Posterior vena cava (tissue), 2 donors: ENCODE results near the gene PADI3. TPM values are rescaled to one million over a fixed set of nuclear protein-coding genes. Genes with fewer than 3 reads are reported as not detected.
"Not testable (repeated sequence)": the region's sequence is repeated elsewhere in the genome, so short reads cannot be mapped to it uniquely, and the experiment has no call there.

ENCODE experiments used
- DNase-seq: peaks from one replicate; pipeline ENCODE4 v3.0.0-alpha.2; 2020; ENCODE audit warnings: low spot score
- intact Hi-C, 2 donors: fragments of 100-400 bp; cut with DNase I; formaldehyde crosslinking; loops; one replicate each; pipeline versions ENCODE4 v1.14.1 to v1.14.2; 2022 to 2023
- microRNA-seq, 2 donors: library from miRNA; unstranded; fragments of <30 nt; microRNA quantifications; one replicate each; pipeline ENCODE4 v1.2.0, GENCODE V29; 2020 to 2021; ENCODE audit warnings: borderline microRNAs expressed in 2 of 2
- total RNA-seq, 2 donors: library from RNA; stranded (reverse); fragmentation: NEBNext Ultra II Directional; extraction: Animal tissue kit (Norgen Biotek cat#: 25700); gene quantifications; one replicate each; pipeline ENCODE4 v1.2.1, GENCODE V29; 2021
- donor health status: DM: yes; HTN: yes; CAD: no.
- donor health status: DM: yes; HTN: yes; CAD: no.

PADI3 gene
- total RNA-seq, 2 donors from 2014 or later, result not detected

DNA sequence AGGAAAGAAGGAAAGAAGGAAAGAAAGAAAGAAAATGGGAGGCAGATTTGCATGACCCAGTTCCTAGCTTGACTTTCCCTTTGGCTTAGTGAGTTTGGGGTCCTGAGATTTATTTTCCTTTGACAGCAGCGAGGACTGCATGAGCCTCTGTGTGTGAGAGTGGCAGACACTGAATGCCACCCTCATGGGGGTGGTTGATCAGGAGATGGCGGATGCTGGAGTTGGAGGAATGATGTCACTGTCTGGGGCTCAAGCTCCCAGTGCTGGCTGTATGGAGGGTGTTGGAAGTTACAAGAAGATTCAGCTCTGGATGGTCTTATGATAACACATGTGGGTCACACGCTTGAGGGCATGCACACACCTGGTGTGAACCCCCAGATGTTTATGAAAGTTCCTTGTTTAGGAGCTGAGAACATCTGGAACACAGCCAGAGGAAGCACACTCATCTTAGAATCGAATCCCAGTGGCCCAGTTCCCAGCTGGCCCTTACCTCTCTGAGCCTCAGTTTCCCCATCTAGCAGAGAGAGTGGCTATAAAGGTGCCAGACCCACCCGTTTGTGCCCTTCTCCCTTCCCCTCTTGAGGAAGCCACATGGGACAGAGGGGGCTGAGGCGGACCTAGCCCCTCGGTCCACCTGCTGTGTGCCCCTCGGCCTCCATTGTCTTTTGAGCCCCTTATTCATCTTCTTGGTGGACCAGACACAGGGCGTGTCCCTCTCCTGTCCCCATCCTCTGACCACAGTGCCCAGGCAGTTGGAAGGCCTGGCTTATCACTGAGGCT is 64.8 kb downstream of the PADI3 start:
- DNase-seq, result no peak
- intact Hi-C loops, result no loop called here

DNA sequence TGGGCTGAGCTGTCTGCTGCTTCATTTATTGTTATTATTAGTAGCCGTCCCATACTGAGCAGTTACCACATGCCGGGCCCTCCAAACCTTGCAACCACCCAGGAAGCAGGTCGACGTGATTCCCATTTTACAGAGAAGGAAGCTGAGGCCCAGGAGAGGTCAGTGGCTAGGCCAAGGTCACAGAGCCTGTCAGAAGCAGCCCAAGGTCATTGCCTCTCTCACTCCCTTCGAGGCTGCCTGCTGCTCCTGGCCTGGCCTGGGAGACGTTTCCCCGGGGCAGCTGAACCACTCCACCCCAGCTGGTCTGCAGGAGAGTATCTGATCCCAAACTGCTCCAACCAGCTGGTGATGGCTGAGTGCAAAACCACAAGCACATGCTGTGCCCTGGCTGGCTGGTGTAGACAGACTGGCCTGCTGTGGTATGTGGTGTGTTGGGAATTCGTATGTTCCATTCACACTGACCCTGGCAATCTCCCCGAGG is 65.6 kb downstream of the PADI3 start:
- intact Hi-C loops, result no loop called here

DNA sequence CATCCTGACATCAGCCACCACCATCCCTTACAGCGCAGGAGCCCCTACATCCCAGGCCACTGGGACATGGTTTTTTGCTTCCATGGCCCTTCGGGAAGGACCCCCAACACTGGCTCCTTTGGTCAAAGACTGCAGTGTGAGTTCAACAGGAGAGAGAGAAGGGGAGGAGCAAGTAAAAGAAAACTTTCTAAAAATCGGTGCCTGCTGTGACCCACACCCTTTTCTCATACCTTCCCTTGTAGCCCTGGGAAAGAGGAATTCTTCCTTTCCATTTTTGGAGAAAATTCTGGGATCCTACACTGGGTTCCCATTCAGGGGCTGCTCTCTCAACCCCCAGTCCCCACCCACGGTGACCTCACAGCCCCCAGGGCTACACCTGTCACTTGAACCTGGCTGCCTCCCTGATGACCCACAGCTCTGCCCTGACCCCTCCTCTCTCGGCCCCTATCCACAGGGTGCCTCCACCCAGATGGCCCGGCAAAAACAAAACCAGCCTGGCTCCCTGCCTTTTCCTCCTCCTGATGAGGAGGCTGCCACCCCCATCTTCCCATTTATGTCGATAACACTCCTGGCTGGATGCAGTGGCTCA is 66.7 kb downstream of the PADI3 start:
- intact Hi-C loops, result no loop called here
- DNase-seq, result peak; percentile 38

More for the DNA sequence above, 65.6 kb downstream of the PADI3 start:
- no peak for DNase-seq

DNA sequence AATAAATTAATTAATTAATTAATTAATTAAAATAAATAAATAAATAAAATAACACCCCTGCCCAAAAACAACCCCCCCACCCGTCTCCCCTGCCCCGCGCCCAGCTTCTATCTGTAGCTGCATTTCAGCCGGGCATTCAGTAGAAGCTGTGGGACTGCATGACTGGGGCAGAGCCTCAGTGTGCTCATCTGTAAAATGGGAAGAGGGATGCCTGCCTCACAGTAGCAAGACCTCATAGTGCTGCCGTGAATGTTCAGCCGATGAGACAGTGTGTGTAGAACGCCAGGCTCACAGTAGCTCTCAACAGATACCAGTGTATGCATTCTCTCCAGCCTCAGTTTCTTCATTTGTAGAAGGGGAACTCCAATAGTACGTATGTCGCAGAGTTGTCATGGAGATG is 67.8 kb downstream of the PADI3 start:
- intact Hi-C loops, result no loop called here
- DNase-seq, result peak; percentile 19

DNA sequence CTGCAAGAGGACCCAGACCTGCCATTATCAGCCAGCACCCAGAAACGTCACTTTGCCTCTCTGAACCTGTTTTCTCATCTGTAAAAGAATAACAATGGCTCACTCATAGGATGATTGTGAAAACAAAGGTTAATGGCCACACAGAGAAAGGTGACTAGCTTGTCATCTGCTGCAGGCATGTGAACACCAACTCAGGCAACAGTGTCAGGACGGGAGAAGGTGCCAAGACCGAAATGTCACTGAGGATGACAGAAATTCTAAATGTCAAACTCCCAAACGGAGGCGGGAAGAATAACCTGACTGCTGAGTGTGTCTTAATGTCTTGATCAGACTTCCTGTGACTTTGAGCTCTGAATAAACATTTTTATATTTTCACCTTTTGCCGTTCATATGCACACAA is 69.4 kb downstream of the PADI3 start:
- no peak for DNase-seq
- intact Hi-C loops, result no loop called here

DNA sequence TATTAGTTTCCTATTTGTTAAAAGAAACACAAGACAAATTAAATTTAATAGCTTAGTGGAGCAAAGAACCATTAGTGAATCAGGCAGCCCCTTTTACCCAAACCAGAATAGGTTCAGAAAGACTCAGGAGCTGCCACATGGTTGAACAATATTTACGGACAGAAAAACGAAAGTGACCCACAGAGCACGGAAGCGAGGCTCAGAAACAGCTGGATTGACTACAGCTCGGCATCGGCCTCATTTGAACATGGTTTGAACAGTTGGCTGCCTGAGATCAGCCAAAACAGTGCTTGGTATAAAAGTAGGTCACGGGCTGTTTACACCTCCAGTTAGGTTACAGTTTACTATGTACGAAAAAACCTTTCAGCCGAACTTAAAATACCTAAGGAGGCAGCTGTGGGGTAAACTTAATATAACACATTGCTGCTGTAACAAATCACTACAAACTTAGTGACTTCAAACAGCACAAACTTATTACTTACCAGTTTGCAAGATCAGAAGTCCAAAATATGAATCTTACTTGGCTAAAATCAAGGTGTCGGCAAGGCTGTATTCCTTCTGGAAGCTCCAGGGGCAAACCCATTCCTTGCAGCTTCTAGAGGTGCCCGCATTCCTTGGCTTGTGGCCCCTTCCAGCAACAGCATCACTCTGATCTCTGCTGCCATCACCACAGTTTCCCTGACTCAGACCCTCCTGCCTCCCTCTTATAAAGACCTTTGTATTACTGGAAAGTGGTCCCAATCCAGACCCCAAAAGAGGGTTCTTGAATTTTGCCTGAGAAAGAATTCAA is 70.9 kb downstream of the PADI3 start:
- intact Hi-C loops, result no loop called here
- DNase-seq, result peak; percentile 17

DNA sequence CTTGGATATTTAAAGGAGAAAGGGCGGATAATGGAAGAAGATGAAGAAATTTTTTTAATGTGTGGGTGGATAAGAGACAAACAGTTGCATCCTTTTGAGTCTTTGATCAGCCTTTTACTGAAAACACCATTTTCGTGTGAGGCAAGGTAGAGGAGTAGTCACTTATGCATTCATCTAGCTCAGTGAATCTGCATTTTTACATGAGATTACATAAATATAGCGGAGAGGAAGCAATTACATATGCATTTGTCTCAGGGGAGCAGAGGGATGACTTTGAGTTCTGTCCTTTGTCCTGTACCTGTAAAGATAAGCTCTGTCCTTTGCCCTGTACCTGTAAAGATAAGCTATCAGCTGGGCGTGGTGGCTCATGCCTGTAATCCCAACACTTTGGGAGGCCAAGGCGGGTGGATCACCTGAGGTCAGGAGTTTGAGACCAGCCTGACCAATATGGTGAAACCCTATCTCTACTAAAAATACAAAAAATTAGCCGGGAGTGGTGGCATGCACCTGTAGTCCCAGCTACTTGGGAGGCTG is 73.0 kb downstream of the PADI3 start:
- intact Hi-C loops, result not testable (repeated sequence)
- DNase-seq, result peak; percentile 13

DNA sequence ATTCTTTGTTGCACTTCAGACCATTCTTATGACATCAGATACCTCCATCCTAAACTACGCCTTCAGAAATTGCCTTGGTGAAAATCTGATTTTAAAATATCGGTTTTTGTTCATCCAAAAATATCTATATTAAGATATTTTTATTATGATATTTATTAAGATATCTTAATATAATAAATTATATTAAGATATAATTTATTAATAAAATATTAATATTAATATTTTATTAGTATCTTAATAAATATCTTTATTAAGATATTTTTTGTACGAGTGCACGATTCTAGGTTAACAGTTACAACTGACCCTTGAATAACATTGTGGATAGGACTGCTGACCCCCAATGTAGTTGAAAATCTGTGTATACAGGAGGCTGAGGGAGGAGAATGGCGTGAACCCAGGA is 80.0 kb downstream of the PADI3 start:
- no peak for DNase-seq
- intact Hi-C loops, result no loop called here

DNA sequence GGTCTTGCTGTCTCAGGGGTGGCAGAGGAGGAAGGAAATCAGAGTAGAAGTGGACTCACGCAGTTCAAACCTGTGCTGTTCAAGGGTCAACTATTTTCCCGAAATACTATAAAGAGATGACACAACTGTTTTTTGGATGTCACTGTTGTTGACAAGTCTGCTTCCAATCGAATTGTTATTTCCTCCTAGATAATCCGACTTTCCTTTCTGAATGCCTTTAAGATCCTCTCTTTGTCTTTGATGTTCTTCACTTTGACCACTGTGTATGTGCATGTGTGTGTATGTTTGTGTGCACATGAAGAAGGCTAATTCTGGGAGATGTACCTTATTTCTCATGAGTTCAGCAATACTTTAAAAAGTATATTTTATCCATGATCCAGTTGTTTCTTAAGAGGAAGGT is 80.7 kb downstream of the PADI3 start:
- DNase-seq, result no peak
- intact Hi-C loops, result no loop called here

DNA sequence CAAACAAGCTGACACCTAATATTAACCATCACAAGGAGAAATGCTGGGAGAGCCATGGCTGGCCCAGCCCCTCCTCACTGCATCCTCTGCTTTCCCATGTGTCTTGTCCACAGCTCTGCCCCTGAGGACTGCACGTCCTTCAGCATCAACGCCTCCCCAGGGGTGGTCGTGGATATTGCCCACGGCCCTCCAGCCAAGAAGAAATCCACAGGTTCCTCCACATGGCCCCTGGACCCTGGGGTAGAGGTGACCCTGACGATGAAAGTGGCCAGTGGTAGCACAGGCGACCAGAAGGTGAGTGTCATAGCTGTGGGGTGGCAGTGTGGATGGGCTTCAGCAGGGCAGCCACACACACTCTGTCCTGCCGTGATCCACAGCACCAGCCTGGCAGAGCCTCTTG is 82.0 kb downstream of the PADI3 start:
- no peak for DNase-seq
- intact Hi-C loops, result no loop called here

DNA sequence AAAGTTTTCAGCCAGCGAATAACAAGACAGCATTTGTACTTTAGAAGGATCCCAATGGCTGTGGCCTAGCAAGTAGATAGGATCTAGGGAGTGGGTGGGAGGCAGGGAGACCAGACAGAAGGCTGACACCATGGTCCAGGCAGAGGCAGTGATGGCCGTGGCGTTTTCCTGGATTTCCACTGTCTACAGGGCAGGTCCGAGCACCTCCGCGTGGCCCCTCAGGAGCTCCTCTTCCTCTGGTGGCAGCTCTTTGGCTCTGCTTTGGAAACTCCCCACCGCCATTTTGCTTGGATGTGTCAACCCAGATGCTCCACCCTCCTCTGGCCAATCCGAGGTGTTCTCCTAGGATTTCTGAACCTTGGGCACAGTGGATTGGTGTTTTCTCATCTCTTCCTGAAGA is 84.2 kb downstream of the PADI3 start:
- no peak for DNase-seq
- intact Hi-C loops, result no loop called here

Small RNA genes within 50 kb of the gene (microRNA-seq; reads per million reads assigned to microRNA genes)
- 0 reads per million in 2 donors for gene MIR3972

Other genes with a start within 250 kb of the PADI3 start
- gene ATP13A2, start 237.2 kb upstream of the PADI3 start, total RNA-seq, result 10 to 100 TPM; 20.2 to 27.6 TPM
- gene SDHB, start 195.1 kb upstream of the PADI3 start, total RNA-seq, result 10 to 100 TPM; 77.7 to 80.5 TPM
- gene PADI2, start 129.6 kb upstream of the PADI3 start, total RNA-seq, result 1 to 10 TPM in 1 of 2 donors, under 1 TPM in 1; 1.00 to 1.6 TPM
- not detected for gene PADI1, start 44.0 kb upstream of the PADI3 start, total RNA-seq
- gene PADI4, start 59.1 kb downstream of the PADI3 start, total RNA-seq, result 1 to 10 TPM in 1 of 2 donors, under 1 TPM in 1; 0.48 to 6.3 TPM
- not detected for gene PADI6, start 123.1 kb downstream of the PADI3 start, total RNA-seq
- 10 to 100 TPM; 17.3 to 22.2 TPM for gene RCC2, start 190.6 kb downstream of the PADI3 start, total RNA-seq